Thyroid gland (tissue), 4 donors: ENCODE results near the gene SLC25A30.
A peak's percentile ranks its signal among the peaks of the same experiment; 100 is the strongest.

ENCODE experiments used
- CTCF ChIP-seq, 6 experiments: fragments of 200-600 bp in 3 of 6; fragments of 450-650 bp in 3 of 6; sonication (generic) in 3 of 6; IDR thresholded peaks; one replicate each; pipeline ENCODE4 v1.5.1; 2016 to 2019; ENCODE audit warnings: antibody characterized with exemption in 6 of 6, mild to moderate bottlenecking in 2 of 6, inconsistent platforms in 1 of 6, moderate library complexity in 1 of 6
- POLR2A ChIP-seq, 2 donors: fragments of 450-650 bp; IDR thresholded peaks; one replicate each; pipeline ENCODE4 v1.6.1; 2017; ENCODE audit warnings: antibody characterized with exemption in 2 of 2, mild to moderate bottlenecking in 2 of 2, moderate library complexity in 1 of 2

- TF ChIP-seq CTCF (IDR thresholded peaks at IDR 0.05) (peak in 1 of 6 experiments; percentile 69), POLR2A (IDR thresholded peaks at IDR 0.05) (peak in 1 of 2 donors; percentile 70)
These were observed 46.7 kb upstream of the SLC25A30 start, which contains the start of gene COG3 for GRCh38 chr13:45464687-45465453.
